ENCODE measurements around the gene CD300A.
A peak's percentile ranks its signal among the peaks of the same experiment; 100 is the strongest.

CD300A gene

DNA sequence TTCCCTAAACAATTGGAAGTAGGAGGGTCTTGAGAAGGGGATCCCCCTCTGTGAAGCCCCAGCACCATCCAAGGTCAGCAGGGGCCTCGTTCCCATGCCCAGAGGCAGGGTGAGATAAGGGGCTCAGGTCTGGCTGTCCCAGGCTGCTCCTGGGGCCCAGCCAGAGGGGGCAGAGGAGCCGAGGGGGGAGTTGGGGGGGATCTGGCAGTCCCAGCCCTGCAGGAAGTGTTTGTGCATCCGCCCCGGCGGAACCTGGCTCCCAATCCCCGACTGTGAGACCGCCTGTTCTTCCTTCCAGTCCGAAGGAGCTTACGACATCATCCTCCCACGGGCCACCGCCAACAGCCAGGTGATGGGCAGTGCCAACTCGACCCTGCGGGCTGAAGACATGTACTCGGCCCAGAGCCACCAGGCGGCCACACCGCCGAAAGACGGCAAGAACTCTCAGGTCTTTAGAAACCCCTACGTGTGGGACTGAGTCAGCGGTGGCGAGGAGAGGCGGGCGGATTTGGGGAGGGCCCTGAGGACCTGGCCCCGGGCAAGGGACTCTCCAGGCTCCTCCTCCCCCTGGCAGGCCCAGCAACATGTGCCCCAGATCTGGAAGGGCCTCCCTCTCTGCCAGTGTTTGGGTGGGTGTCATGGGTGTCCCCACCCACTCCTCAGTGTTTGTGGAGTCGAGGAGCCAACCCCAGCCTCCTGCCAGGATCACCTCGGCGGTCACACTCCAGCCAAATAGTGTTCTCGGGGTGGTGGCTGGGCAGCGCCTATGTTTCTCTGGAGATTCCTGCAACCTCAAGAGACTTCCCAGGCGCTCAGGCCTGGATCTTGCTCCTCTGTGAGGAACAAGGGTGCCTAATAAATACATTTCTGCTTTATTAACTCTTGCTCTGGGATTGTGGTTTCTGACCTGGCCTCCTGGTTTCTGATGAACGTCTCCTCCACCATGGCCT is 19.6 kb upstream of the CD300A start:
- Histone ChIP-seq H3K9me3 (no peaks in the 10 kb centered on the region), H3K36me3 (no peaks in the 10 kb centered on the region), H3K27me3 (peaks cover 6% of the 10 kb centered on the region; the same call in 1 of the 2 replicates), H3K4me1 (peaks cover 67% of the 10 kb centered on the region), H4K20me1 (no peaks in the 10 kb centered on the region), H3K4me3 (no peak overlapping the region), H3K4me2 (peak overlapping the region; percentile 80), H3K9ac (no peak overlapping the region), H3K27ac (peak overlapping the region; percentile 41; the same call in 1 of the 2 replicates)
- TF ChIP-seq Cebpa-rat (IDR thresholded peaks at IDR 0.05), result no peak

DNA sequence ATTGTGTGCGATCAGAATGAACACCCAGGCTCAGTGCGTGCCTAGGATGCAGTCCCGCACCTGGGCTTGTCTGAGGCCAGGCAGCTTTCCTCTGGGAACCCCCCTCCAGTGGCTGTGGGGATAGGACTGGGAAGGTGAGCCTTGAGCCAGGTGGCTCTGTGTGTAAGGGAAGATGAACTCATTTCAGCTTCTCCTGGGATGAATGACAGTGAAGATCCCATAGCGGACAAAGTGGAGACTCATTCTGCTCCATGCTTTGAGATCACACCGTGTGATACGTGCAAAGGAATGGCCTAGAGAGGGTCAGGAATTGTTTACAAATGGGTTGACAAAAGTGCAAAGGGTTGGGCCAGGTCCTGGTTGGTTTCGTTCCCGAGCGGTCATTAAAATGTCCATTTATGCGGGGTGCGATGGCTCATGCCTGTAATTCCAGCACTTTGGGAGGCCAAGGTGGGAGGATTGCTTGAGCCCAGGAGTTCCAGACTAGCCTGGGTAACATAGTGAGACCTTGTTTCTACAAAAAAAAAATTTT is 18.7 kb upstream of the CD300A start:
- no peak overlapping the region for H3K9ac ChIP-seq
- H3K4me2 ChIP-seq, result peak overlapping the region; percentile 80
- H3K27me3 ChIP-seq, result peaks cover 11% of the 10 kb centered on the region; the same call in 1 of the 2 replicates
- no peak overlapping the region for H3K27ac ChIP-seq
- H3K36me3 ChIP-seq, result no peaks in the 10 kb centered on the region
- H3K4me1 ChIP-seq, result peaks cover 69% of the 10 kb centered on the region
- no peak for TF ChIP-seq Cebpa-rat (IDR thresholded peaks at IDR 0.05)
- H3K4me3 ChIP-seq, result no peak overlapping the region
- H3K9me3 ChIP-seq, result no peaks in the 10 kb centered on the region
- no peaks in the 10 kb centered on the region for H4K20me1 ChIP-seq

DNA sequence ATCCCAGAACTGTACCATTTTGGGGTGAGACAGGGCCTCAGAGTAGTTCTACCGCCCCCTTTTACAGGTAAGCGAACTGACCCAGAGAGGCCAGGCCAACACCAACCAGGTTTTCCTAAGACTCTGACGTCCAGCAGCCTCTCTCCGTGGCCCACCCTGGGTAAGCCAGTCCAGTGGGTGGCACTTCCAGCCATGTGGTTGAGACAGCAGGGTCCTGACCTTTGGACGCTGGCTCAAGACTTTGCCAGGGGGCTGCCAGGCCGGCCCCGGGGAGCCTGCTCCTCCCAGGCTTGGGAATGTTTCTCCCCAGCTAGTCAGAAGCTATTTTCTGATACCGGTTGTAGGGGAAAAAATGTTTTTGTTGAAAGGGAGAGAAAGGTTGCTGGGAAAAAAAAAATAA is 17.7 kb upstream of the CD300A start:
- Histone ChIP-seq H3K9ac (no peak overlapping the region), H3K9me3 (no peaks in the 10 kb centered on the region), H4K20me1 (no peaks in the 10 kb centered on the region), H3K4me2 (no peak overlapping the region), H3K27ac (no peak overlapping the region), H3K27me3 (peaks cover 13% of the 10 kb centered on the region; the same call in 1 of the 2 replicates), H3K4me3 (no peak overlapping the region), H3K36me3 (no peaks in the 10 kb centered on the region), H3K4me1 (peaks cover 69% of the 10 kb centered on the region)
- TF ChIP-seq Cebpa-rat (IDR thresholded peaks at IDR 0.05), result no peak

DNA sequence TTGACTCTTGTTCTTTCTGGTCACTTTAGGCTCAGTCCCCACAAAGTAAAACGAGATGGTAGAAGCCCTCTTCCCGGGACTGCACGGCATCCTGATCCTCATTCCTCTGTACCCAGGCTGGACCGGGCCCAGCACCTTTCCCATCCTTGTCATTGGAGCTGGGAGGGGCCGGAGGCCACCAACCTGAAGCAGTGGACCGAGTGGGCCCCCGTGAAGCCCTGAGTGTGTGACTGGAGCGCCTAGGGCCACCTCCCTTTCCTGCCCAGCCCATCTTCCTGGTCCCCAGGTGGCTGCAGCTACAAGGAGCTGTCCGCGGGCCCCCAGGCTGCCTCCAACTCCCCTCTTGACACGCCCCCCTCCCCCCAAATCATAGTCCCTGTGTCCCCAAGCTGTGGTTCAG is 17.1 kb upstream of the CD300A start:
- H3K4me1 ChIP-seq, result peaks cover 65% of the 10 kb centered on the region
- no peaks in the 10 kb centered on the region for H3K36me3 ChIP-seq
- no peaks in the 10 kb centered on the region for H4K20me1 ChIP-seq
- peaks cover 13% of the 10 kb centered on the region; the same call in 1 of the 2 replicates for H3K27me3 ChIP-seq
- H3K4me3 ChIP-seq, result no peak overlapping the region
- TF ChIP-seq Cebpa-rat (IDR thresholded peaks at IDR 0.05), result no peak
- no peak overlapping the region for H3K27ac ChIP-seq
- H3K9me3 ChIP-seq, result no peaks in the 10 kb centered on the region
- no peak overlapping the region for H3K4me2 ChIP-seq
- no peak overlapping the region for H3K9ac ChIP-seq

DNA sequence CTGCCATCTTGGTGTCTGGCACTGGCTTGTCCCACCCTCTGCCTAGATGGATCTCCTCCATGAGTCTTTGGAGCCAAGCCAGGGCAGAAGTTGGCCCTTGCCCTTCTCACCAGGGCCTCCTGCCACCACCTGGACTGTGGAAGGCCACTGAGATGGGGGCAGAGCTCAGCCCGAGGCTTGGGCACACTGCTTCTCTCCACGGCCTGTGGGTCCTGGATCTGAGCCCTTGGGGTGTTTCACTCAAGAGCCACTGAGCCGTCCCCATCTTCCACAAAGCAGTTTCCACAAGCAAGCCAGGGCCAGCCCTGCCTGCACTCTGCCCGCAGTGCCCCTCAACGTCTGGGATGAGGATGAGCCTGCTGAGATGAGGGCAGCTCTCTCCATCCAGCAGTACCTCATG is 16.7 kb upstream of the CD300A start:
- Histone ChIP-seq H3K27me3 (peaks cover 15% of the 10 kb centered on the region), H3K4me2 (no peak overlapping the region)

DNA sequence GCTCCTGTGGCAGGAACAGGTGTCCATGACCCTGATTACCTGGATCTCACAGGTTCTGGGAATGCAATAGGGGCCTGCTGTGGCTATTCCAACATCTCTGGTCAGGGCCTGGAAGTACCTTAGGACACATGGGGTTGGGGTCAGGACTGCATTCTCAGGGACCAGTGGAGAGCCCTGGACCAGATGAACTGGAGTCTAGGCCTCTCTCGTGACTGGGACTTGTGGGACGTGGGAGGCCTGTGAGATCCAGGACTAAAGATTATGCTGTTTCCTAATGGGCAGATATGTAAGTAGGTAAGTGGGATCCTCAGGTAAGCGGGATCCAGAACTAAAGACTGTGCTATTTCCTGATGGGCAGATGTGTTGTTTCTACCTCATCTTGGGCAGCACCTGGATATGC is 16.2 kb upstream of the CD300A start:
- Histone ChIP-seq H3K36me3 (no peaks in the 10 kb centered on the region), H3K4me2 (no peak overlapping the region), H3K9ac (no peak overlapping the region), H3K9me3 (no peaks in the 10 kb centered on the region), H3K27ac (no peak overlapping the region), H4K20me1 (no peaks in the 10 kb centered on the region), H3K4me1 (peaks cover 68% of the 10 kb centered on the region), H3K4me3 (no peak overlapping the region), H3K27me3 (peaks cover 19% of the 10 kb centered on the region)
- no peak for TF ChIP-seq Cebpa-rat (IDR thresholded peaks at IDR 0.05)

More for the DNA sequence above, 16.7 kb upstream of the CD300A start:
- Histone ChIP-seq H3K4me3 (no peak overlapping the region), H3K9me3 (no peaks in the 10 kb centered on the region), H3K27ac (no peak overlapping the region), H4K20me1 (no peaks in the 10 kb centered on the region), H3K9ac (no peak overlapping the region), H3K36me3 (no peaks in the 10 kb centered on the region), H3K4me1 (peaks cover 65% of the 10 kb centered on the region)
- no peak for TF ChIP-seq Cebpa-rat (IDR thresholded peaks at IDR 0.05)

DNA sequence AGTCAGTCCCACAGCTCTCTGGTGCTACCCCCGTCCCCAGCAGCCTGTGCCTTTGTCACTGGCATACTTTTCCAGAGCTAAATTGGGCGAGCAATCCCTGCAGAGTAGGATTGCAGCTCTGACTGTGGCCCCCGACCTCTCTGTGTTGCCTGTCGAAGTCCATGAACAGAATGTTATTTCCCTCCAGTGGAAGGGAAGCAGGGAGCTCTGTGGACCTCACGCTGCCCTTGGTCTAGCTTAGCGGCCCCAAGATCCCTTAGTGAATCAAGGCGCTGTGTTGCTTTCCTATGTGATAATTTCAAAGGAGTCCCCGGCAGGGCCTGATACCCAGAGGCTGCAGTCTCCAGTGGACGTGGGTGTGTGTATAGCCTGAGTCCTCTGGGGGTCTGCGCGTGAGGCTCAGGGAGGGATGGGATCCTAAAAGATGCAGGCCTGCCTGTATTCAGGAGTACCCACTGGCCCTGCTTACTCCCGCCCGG is 15.5 kb upstream of the CD300A start:
- Histone ChIP-seq H3K4me3 (no peak overlapping the region), H3K27ac (no peak overlapping the region), H3K4me1 (peaks cover 61% of the 10 kb centered on the region), H3K9ac (no peak overlapping the region), H3K4me2 (no peak overlapping the region), H3K36me3 (no peaks in the 10 kb centered on the region), H4K20me1 (no peaks in the 10 kb centered on the region), H3K9me3 (no peaks in the 10 kb centered on the region), H3K27me3 (peaks cover 24% of the 10 kb centered on the region)
- TF ChIP-seq Cebpa-rat (IDR thresholded peaks at IDR 0.05), result no peak

DNA sequence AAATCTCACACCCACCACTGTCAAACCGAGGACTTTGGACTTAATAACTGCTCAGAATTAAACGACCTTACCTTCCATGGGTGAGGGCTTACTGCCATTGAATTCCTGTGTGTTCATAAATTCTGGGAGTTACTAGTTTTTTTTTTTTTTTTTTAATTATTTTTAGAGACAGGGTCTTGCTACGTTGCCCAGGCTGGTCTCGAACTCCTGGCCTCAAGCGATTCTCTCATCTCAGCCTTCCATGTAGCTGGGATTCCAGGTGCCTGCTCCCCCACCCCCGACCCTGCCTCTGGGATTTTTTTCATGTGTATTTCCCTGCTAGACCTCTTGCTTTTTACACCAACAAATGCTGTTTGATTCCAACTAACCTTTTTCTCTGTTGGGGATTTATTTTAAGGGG is 14.9 kb upstream of the CD300A start:
- peaks cover 28% of the 10 kb centered on the region for H3K27me3 ChIP-seq
- no peaks in the 10 kb centered on the region for H4K20me1 ChIP-seq
- no peaks in the 10 kb centered on the region for H3K9me3 ChIP-seq
- no peak overlapping the region for H3K4me2 ChIP-seq
- H3K9ac ChIP-seq, result no peak overlapping the region
- H3K27ac ChIP-seq, result no peak overlapping the region
- peaks cover 55% of the 10 kb centered on the region for H3K4me1 ChIP-seq
- H3K36me3 ChIP-seq, result no peaks in the 10 kb centered on the region
- H3K4me3 ChIP-seq, result no peak overlapping the region
- no peak for TF ChIP-seq Cebpa-rat (IDR thresholded peaks at IDR 0.05)

DNA sequence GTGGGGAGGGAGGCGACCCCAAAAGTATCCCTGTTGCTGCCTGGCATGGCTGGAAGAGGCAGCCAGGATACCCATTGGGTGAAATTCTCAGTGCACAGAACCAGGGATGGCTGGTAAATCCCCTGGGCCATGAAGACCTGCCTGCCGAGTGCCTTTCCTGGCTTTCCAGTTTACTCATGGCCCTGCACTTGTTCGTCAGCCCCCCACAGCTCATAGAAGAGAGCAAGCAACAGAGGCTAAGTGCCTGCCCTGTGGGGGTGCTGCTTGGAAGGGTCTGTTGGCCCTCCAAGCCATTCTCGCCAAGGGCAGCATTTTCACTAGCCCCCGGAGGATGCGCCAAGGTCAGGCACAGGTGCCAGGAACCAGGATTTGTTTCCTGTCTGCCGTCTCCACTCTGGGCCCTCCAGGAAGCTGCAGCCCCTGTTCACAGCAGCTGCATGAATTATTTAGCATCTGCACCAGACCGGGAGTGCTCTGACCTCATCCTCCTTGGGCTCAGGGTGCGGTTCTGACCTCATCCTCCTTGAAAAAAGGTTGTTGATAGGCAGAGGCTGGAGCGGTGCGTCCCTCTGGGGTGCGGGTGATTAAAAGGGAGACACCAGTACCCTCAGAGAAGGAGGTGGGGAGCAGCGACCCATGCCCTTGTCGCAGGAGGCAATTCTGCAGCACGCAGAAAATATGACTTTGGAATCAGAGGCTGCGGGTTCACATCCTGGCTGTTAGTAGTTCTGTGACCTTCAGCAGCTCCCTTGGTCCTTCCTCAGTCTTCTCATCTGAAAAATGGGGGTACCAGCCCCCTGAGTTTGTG is 14.2 kb upstream of the CD300A start:
- H3K36me3 ChIP-seq, result no peaks in the 10 kb centered on the region
- no peaks in the 10 kb centered on the region for H4K20me1 ChIP-seq
- TF ChIP-seq Cebpa-rat (IDR thresholded peaks at IDR 0.05), result no peak
- no peak overlapping the region for H3K4me3 ChIP-seq
- H3K9me3 ChIP-seq, result no peaks in the 10 kb centered on the region
- H3K27me3 ChIP-seq, result peaks cover 31% of the 10 kb centered on the region
- no peak overlapping the region; the same call in 1 of the 2 replicates for H3K9ac ChIP-seq
- H3K4me1 ChIP-seq, result peaks cover 51% of the 10 kb centered on the region
- peak overlapping the region; percentile 88 for H3K4me2 ChIP-seq
- H3K27ac ChIP-seq, result no peak overlapping the region

All from BLaER1 (cell line).